Uterus (tissue), 4 donors: ENCODE measurements around the gene TCP1. TPM values are rescaled to one million over a fixed set of nuclear protein-coding genes. Genes with fewer than 3 reads are reported as not detected.
"Not testable (repeated sequence)": the region's sequence is repeated elsewhere in the genome, so short reads cannot be mapped to it uniquely, and the experiment has no call there.

Source experiments
- DNase-seq, 2 donors: peaks; one replicate each; pipeline ENCODE4 v3.0.0-alpha.2; 2019 to 2020
- H3K27ac ChIP-seq, 2 donors: fragments of 200-600 bp; sonication (generic); 1 replicate in 1 of 2; 2 replicates in 1 of 2; pipeline ENCODE4 v1.5.1; 2016 to 2018
- H3K27me3 ChIP-seq, 2 donors: fragments of 200-600 bp; sonication (generic); one replicate each; pipeline ENCODE4 v1.5.1; 2018 to 2019; ENCODE audit warnings: control low read depth in 1 of 2
- H3K36me3 ChIP-seq, 2 donors: fragments of 200-600 bp; sonication (generic); one replicate each; pipeline ENCODE4 v1.5.1; 2019; ENCODE audit warnings: control low read depth in 1 of 2
- H3K4me1 ChIP-seq, 2 donors: fragments of 200-600 bp; sonication (generic); one replicate each; pipeline ENCODE4 v1.5.1; 2018 to 2019; ENCODE audit warnings: control low read depth in 1 of 2
- H3K4me3 ChIP-seq, 2 donors: fragments of 200-600 bp; sonication (generic); 1 replicate in 1 of 2; 2 replicates in 1 of 2; pipeline ENCODE4 v1.5.1; 2018 to 2019; ENCODE audit warnings: mild to moderate bottlenecking in 1 of 2
- H3K9me3 ChIP-seq, 2 donors: fragments of 200-600 bp; sonication (generic); one replicate each; pipeline ENCODE4 v1.5.1; 2019; ENCODE audit warnings: control low read depth in 1 of 2
- CTCF ChIP-seq, 4 experiments: fragments of 200-600 bp in 2 of 4; fragments of 450-650 bp in 2 of 4; sonication (generic) in 2 of 4; IDR thresholded peaks; one replicate each; pipeline ENCODE4 v1.5.1; 2016 to 2019; ENCODE audit warnings: antibody characterized with exemption in 4 of 4, mild to moderate bottlenecking in 2 of 4, moderate library complexity in 1 of 4
- POLR2A ChIP-seq, 2 donors: fragments of 450-650 bp; IDR thresholded peaks; one replicate each; pipeline ENCODE4 v1.6.1; 2016; ENCODE audit warnings: antibody characterized with exemption in 2 of 2, mild to moderate bottlenecking in 1 of 2, moderate library complexity in 1 of 2
- intact Hi-C: fragments of 100-400 bp; cut with DNase I; formaldehyde crosslinking; loops from one replicate; pipeline ENCODE4 v1.15.1; 2023; ENCODE audit warnings: low total_unique reads
- total RNA-seq, 4 donors: library from RNA; depleted of rRNA in 3 of 4; stranded (reverse); fragments of >200 nt in 3 of 4; gene quantifications; one replicate each; pipeline versions ENCODE4 v1.1.0 to v1.2.4, GENCODE V29; 2014 to 2023
- donor health status: DM: yes; HTN: yes; CAD: no.

The TCP1 gene
- total RNA-seq, 4 donors from 2014 or later = 109 to 241 (median 170) TPM

- H3K36me3 ChIP-seq = no peaks in the 10 kb centered on the region
- no peak for TF ChIP-seq CTCF (IDR thresholded peaks at IDR 0.05)
- TF ChIP-seq POLR2A (IDR thresholded peaks at IDR 0.05) = no peak
Measured at GRCh38 chr6:159746759-159747158, 42.6 kb downstream of the TCP1 start.

GRCh38 chr6:159745081-159745480, 44.3 kb downstream of the TCP1 start:
- Histone ChIP-seq H3K4me3 (no peak overlapping the region), H3K27me3 (no peaks in the 10 kb centered on the region), H3K9me3 (no peaks in the 10 kb centered on the region), H3K36me3 (no peaks in the 10 kb centered on the region), H3K4me1 (peaks cover 0 to 4% of the 10 kb centered on the region in 2 donors), H3K27ac (no peak overlapping the region)
- TF ChIP-seq CTCF (IDR thresholded peaks at IDR 0.05) (no peak), POLR2A (IDR thresholded peaks at IDR 0.05) (no peak)
- no peak for DNase-seq
- intact Hi-C loops = no loop called here

More at GRCh38 chr6:159746759-159747158, 42.6 kb downstream of the TCP1 start:
- Histone ChIP-seq H3K27ac (no peak overlapping the region), H3K27me3 (no peaks in the 10 kb centered on the region), H3K4me1 (peaks cover 0 to 4% of the 10 kb centered on the region in 2 donors), H3K9me3 (no peaks in the 10 kb centered on the region), H3K4me3 (no peak overlapping the region)
- DNase-seq = no peak
- intact Hi-C loops = no loop called here

GRCh38 chr6:159742165-159742564, 47.2 kb downstream of the TCP1 start:
- Histone ChIP-seq H3K36me3 (no peaks in the 10 kb centered on the region), H3K9me3 (no peaks in the 10 kb centered on the region), H3K27me3 (no peaks in the 10 kb centered on the region), H3K27ac (no peak overlapping the region), H3K4me1 (peaks cover 2 to 9% of the 10 kb centered on the region in 2 donors), H3K4me3 (no peak overlapping the region)
- TF ChIP-seq POLR2A (IDR thresholded peaks at IDR 0.05) = no peak
- no peak for TF ChIP-seq CTCF (IDR thresholded peaks at IDR 0.05)
- intact Hi-C loops = no loop called here
- DNase-seq = no peak

GRCh38 chr6:159739341-159739740, 50.1 kb downstream of the TCP1 start:
- H3K36me3 ChIP-seq = no peaks in the 10 kb centered on the region
- no peak for DNase-seq

GRCh38 chr6:159736908-159737307, 52.5 kb downstream of the TCP1 start:
- intact Hi-C loops = no loop called here
- Histone ChIP-seq H3K36me3 (no peaks in the 10 kb centered on the region), H3K27me3 (no peaks in the 10 kb centered on the region), H3K27ac (no peak overlapping the region), H3K4me1 (peaks cover 9 to 11% of the 10 kb centered on the region in 2 donors), H3K4me3 (no peak overlapping the region), H3K9me3 (no peaks in the 10 kb centered on the region)
- no peak for DNase-seq
- TF ChIP-seq CTCF (IDR thresholded peaks at IDR 0.05) = no peak
- no peak for TF ChIP-seq POLR2A (IDR thresholded peaks at IDR 0.05)

More at GRCh38 chr6:159739341-159739740, 50.1 kb downstream of the TCP1 start:
- Histone ChIP-seq H3K9me3 (no peaks in the 10 kb centered on the region), H3K27ac (no peak overlapping the region), H3K4me1 (peaks cover 9 to 11% of the 10 kb centered on the region in 2 donors), H3K4me3 (no peak overlapping the region), H3K27me3 (no peaks in the 10 kb centered on the region)
- TF ChIP-seq POLR2A (IDR thresholded peaks at IDR 0.05) (no peak), CTCF (IDR thresholded peaks at IDR 0.05) (no peak)
- intact Hi-C loops = no loop called here

GRCh38 chr6:159733395-159733794, 56.0 kb downstream of the TCP1 start:
- H3K9me3 ChIP-seq, H3K27ac ChIP-seq, H3K4me3 ChIP-seq, DNase-seq, intact Hi-C loops, H3K27me3 ChIP-seq, H3K36me3 ChIP-seq: not testable (repeated sequence)
- H3K4me1 ChIP-seq = peaks cover 7 to 25% of the 10 kb centered on the region in 2 donors

- intact Hi-C loops, H3K36me3 ChIP-seq, DNase-seq, H3K4me3 ChIP-seq, H3K27ac ChIP-seq, H3K9me3 ChIP-seq, H3K27me3 ChIP-seq: not testable (repeated sequence)
- H3K4me1 ChIP-seq = peaks cover 7 to 23% of the 10 kb centered on the region in 2 donors
Measured at GRCh38 chr6:159732550-159732949, 56.9 kb downstream of the TCP1 start.
